HepG2 (cell line): Measurements from ENCODE around the gene KCTD21. TPM values are rescaled to one million over a fixed set of nuclear protein-coding genes. Genes with fewer than 3 reads are reported as not detected.
A peak's percentile ranks its signal among the peaks of the same experiment; 100 is the strongest.

ENCODE experiments used
- CREBL2 ChIP-seq: sonication (generic); formaldehyde crosslinking; IDR thresholded peaks from 2 replicates; pipeline ENCODE4 v1.8.1; 2023; ENCODE audit warnings: missing genetic modification reagents, mild to moderate bottlenecking, borderline replicate concordance
- HBP1 ChIP-seq: IDR thresholded peaks from 2 replicates; pipeline ENCODE4 v1.6.1; 2016; ENCODE audit warnings: low read depth, control low read depth
- HNRNPLL ChIP-seq: fragments of 200-400 bp; formaldehyde crosslinking; IDR thresholded peaks from 2 replicates; pipeline ENCODE4 v1.6.1; 2017; ENCODE audit warnings: mild to moderate bottlenecking, low read depth, low read length; ENCODE audit not compliant: poor library complexity, severe bottlenecking
- PRDM4 ChIP-seq: sonication (generic); formaldehyde crosslinking; IDR thresholded peaks from 2 replicates; pipeline ENCODE4 v1.9.0; 2021; ENCODE audit warnings: missing genetic modification reagents, borderline replicate concordance
- REPIN1 ChIP-seq: sonication (generic); formaldehyde crosslinking; IDR thresholded peaks from 2 replicates; pipeline ENCODE4 v1.8.0; 2022; ENCODE audit warnings: missing genetic modification reagents, low read depth, mild to moderate bottlenecking, borderline replicate concordance
- RNF219 ChIP-seq: sonication (generic); formaldehyde crosslinking; IDR thresholded peaks from 2 replicates; pipeline ENCODE4 v1.5.0; 2020; ENCODE audit warnings: mild to moderate bottlenecking, missing genetic modification reagents
- SCMH1 ChIP-seq: sonication (generic); formaldehyde crosslinking; IDR thresholded peaks from 2 replicates; pipeline ENCODE4 v1.9.0; 2021; ENCODE audit warnings: missing genetic modification reagents, mild to moderate bottlenecking, borderline replicate concordance
- SKIL ChIP-seq: sonication (generic); formaldehyde crosslinking; IDR thresholded peaks from 2 replicates; pipeline ENCODE4 v1.8.0; 2022; ENCODE audit warnings: missing genetic modification reagents, mild to moderate bottlenecking, moderate library complexity, borderline replicate concordance
- TBP ChIP-seq: sonication (generic); formaldehyde crosslinking; IDR thresholded peaks from 2 replicates; pipeline ENCODE4 v1.5.0; 2020; ENCODE audit warnings: missing genetic modification reagents
- TBX2 ChIP-seq: sonication (generic); formaldehyde crosslinking; IDR thresholded peaks from 2 replicates; pipeline ENCODE4 v1.5.0; 2020; ENCODE audit warnings: missing genetic modification reagents, mild to moderate bottlenecking, borderline replicate concordance
- XBP1 ChIP-seq: sonication (generic); formaldehyde crosslinking; IDR thresholded peaks from 2 replicates; pipeline ENCODE4 v1.5.0; 2020; ENCODE audit warnings: missing genetic modification reagents
- ZNF124 ChIP-seq: sonication (generic); formaldehyde crosslinking; IDR thresholded peaks from 2 replicates; pipeline ENCODE4 v1.4.0; 2020; ENCODE audit warnings: missing genetic modification reagents
- ZNF281 ChIP-seq: sonication (generic); formaldehyde crosslinking; IDR thresholded peaks from 2 replicates; pipeline ENCODE4 v1.4.0; 2020; ENCODE audit warnings: missing genetic modification reagents, borderline replicate concordance
- ZNF563 ChIP-seq: sonication (generic); formaldehyde crosslinking; IDR thresholded peaks from 2 replicates; pipeline ENCODE4 v1.8.0; 2022; ENCODE audit warnings: mild to moderate bottlenecking, moderate library complexity, missing genetic modification reagents
- ZNF567 ChIP-seq: sonication (generic); formaldehyde crosslinking; IDR thresholded peaks from 2 replicates; pipeline ENCODE4 v1.8.1; 2023; ENCODE audit warnings: mild to moderate bottlenecking, missing genetic modification reagents, borderline replicate concordance
- ZNF614 ChIP-seq: IDR thresholded peaks from 2 replicates; pipeline ENCODE4 v1.6.1; 2018; ENCODE audit warnings: missing biosample characterization, missing genetic modification reagents, inconsistent platforms, borderline replicate concordance
- polyA plus RNA-seq, 8 experiments: library from polyadenylated mRNA; depleted of rRNA in 3 of 8; stranded (reverse) in 7 of 8; unstranded in 1 of 8; fragments of >200 nt; fragmentation: Illumina TruSeq in 4 of 8; extraction: Trizol in 4 of 8; gene quantifications; 2 replicates each; pipeline versions ENCODE4 v1.2.1 to v1.2.3, GENCODE V29; 2011 to 2016; ENCODE audit warnings: low read depth in 4 of 8, missing spikeins in 1 of 8, mixed read lengths in 1 of 8; ENCODE audit not compliant: insufficient read depth in 1 of 8
- total RNA-seq, 5 experiments: library from RNA; depleted of rRNA; stranded (reverse); fragments of >200 nt; fragmentation: Illumina TruSeq; extraction: Trizol; gene quantifications; 2 replicates each; pipeline ENCODE4 v1.2.3, GENCODE V29; 2016; ENCODE audit warnings: low read depth in 1 of 5

Gene KCTD21
- total and polyA plus RNA-seq, 2 of the 13 experiments (the other 11 are each of a cell fraction or from before 2014, with no cell fraction given), result 3.1 to 13.5 TPM

GRCh38 chr11:78156127-78156844, 32.1 kb downstream of the KCTD21 start (continued):
- TF ChIP-seq SKIL (CRISPR knock-in tag) (peak; percentile 95), PRDM4 (CRISPR knock-in tag) (no peak), ZNF567 (no peak), XBP1 (CRISPR knock-in tag) (no peak), RNF219 (CRISPR knock-in tag) (no peak), ZNF124 (CRISPR knock-in tag) (peak; percentile 66; the same call in 1 of the 2 replicates), ZNF614 (CRISPR knock-in tag) (peak; percentile 91), TBX2 (peak; percentile 72; the same call in 1 of the 2 replicates), TBP (CRISPR knock-in tag) (no peak), ZNF281 (CRISPR knock-in tag) (peak; percentile 97), HNRNPLL (no peak), REPIN1 (CRISPR knock-in tag) (no peak; the same call in 1 of the 2 replicates), HBP1 (CRISPR knock-in tag) (peak; percentile 83; the same call in 1 of the 2 replicates), CREBL2 (CRISPR knock-in tag) (no peak), SCMH1 (CRISPR knock-in tag) (no peak), ZNF563 (CRISPR knock-in tag) (no peak)
